H1 (cell line): ENCODE data around the gene C3orf52. TPM values are rescaled to one million over a fixed set of nuclear protein-coding genes. Genes with fewer than 3 reads are reported as not detected.

ENCODE experiments used
- EP300 ChIP-seq, 2 experiments: IDR thresholded peaks; 1 replicate in 1 of 2; 2 replicates in 1 of 2; pipeline ENCODE4 v1.6.1; 2011 to 2012; ENCODE audit warnings: low read depth in 2 of 2, low read length in 2 of 2, mild to moderate bottlenecking in 2 of 2, borderline replicate concordance in 1 of 2, inconsistent platforms in 1 of 2, moderate library complexity in 1 of 2
- polyA plus RNA-seq, 7 experiments: library from polyadenylated mRNA; depleted of rRNA in 3 of 7; stranded (reverse) in 5 of 7; unstranded in 2 of 7; fragments of >200 nt in 5 of 7; fragments of 200-250 nt in 2 of 7; gene quantifications; 1 replicate in 5 of 7; 2 replicates in 1 of 7; 4 replicates in 1 of 7; pipeline versions ENCODE4 v1.2.1 to v1.2.3, GENCODE V29; 2011 to 2013; ENCODE audit warnings: missing spikeins in 2 of 7, mixed read lengths in 2 of 7
- total RNA-seq: library from RNA; stranded (reverse); fragmentation: NEBNext Ultra II Directional; extraction: Animal tissue kit (Norgen Biotek cat#: 25700); gene quantifications from 2 replicates; pipeline ENCODE4 v1.2.1, GENCODE V29; 2021

C3orf52 gene
- total and polyA plus RNA-seq, 2 of the 8 experiments (the other 6 are each of a cell fraction or from before 2014, with no cell fraction given) = 9.7 to 13.1 TPM

- TF ChIP-seq EP300 (IDR thresholded peaks at IDR 0.05; ENCODE audit: borderline replicate concordance in 1 of 2, low read depth in 2 of 2, low read length in 2 of 2) = no peak
Observed at GRCh38 chr3:112129925-112130637, 43.9 kb downstream of the C3orf52 start (continued).
